Lung (tissue), 12 donors: ENCODE data around the gene MTNR1A. TPM values are rescaled to one million over a fixed set of nuclear protein-coding genes. Genes with fewer than 3 reads are reported as not detected.

Experiments
- ATAC-seq: fragments of 200-7000 bp; cut with Tn5 transposase; one replicate; pipeline ENCODE4 v1.9.1; 2020; ENCODE audit warnings: moderate number of reproducible peaks; ENCODE audit not compliant: insufficient read depth, low FRiP score
- DNase-seq, 3 donors: peaks; one replicate each; pipeline ENCODE4 v3.0.0-alpha.2; 2013 to 2017
- H3K27ac ChIP-seq, 2 donors: one replicate each; pipeline ENCODE4 v1.5.1; 2013; ENCODE audit warnings: mild to moderate bottlenecking in 2 of 2, moderate library complexity in 2 of 2, control low read depth in 1 of 2, inconsistent platforms in 1 of 2, low read depth in 1 of 2, low read length in 1 of 2
- H3K27me3 ChIP-seq, 3 donors: one replicate each; pipeline ENCODE4 v1.5.1; 2013; ENCODE audit warnings: low read length in 2 of 3; ENCODE audit not compliant: control insufficient read depth in 3 of 3, insufficient read depth in 3 of 3
- H3K36me3 ChIP-seq, 4 donors: one replicate each; pipeline ENCODE4 v1.5.1; 2013; ENCODE audit warnings: low read length in 4 of 4, mild to moderate bottlenecking in 1 of 4, moderate library complexity in 1 of 4; ENCODE audit not compliant: control insufficient read depth in 4 of 4, insufficient read depth in 4 of 4
- H3K4me1 ChIP-seq, 5 donors: one replicate each; pipeline ENCODE4 v1.5.1; 2013; ENCODE audit warnings: low read length in 5 of 5, mild to moderate bottlenecking in 2 of 5, moderate library complexity in 1 of 5; ENCODE audit not compliant: control insufficient read depth in 5 of 5, insufficient read depth in 5 of 5
- H3K4me3 ChIP-seq: one replicate; pipeline ENCODE4 v1.5.1; 2013; ENCODE audit warnings: mild to moderate bottlenecking, control low read depth, moderate library complexity
- H3K9ac ChIP-seq, 2 donors: one replicate each; pipeline ENCODE4 v1.5.1; 2013; ENCODE audit warnings: low read length in 2 of 2, control low read depth in 1 of 2; ENCODE audit not compliant: insufficient read depth in 1 of 2
- H3K9me3 ChIP-seq, 4 donors: one replicate each; pipeline ENCODE4 v1.5.1; 2013; ENCODE audit warnings: low read length in 3 of 4, mild to moderate bottlenecking in 1 of 4, moderate library complexity in 1 of 4; ENCODE audit not compliant: control insufficient read depth in 4 of 4, insufficient read depth in 3 of 4
- CTCF ChIP-seq: IDR thresholded peaks from 2 replicates; pipeline ENCODE4 v1.5.1; 2012; ENCODE audit warnings: mild to moderate bottlenecking; ENCODE audit errors: control extremely low read depth, extremely low read depth
- WGBS, 2 donors: extraction: QIAGEN DNeasy Blood & Tissue Kit; methylation state at CpG; one replicate each; pipeline ENCODE4 v1.1.7; 2013; 5-methylcytosine and 5-hydroxymethylcytosine counted together
- polyA plus RNA-seq, 2 donors: library from polyadenylated mRNA; stranded (reverse); fragments of 200-250 nt; gene quantifications; one replicate each; pipeline ENCODE4 v1.2.1, GENCODE V29; 2013
- total RNA-seq, 2 donors: library from RNA; depleted of rRNA in 1 of 2; stranded (reverse); fragments of >200 nt in 1 of 2; gene quantifications; one replicate each; pipeline ENCODE4 v1.2.1, GENCODE V29; 2014 to 2021
- donor health status: control.
- donor health status: control.
- donor health status: Bipolar disorder and iron deficiency.
- donor health status: healthy.
- donor health status: DM: yes; HTN: yes; CAD: no.

MTNR1A gene
- total and polyA plus RNA-seq, 4 donors: 0.16 to 0.51 TPM; not detected in 2

GRCh38 chr4:186543206-186543605, 12.2 kb downstream of the MTNR1A start:
- no peak for ATAC-seq
- WGBS, 2 donors: 91 to 95% methylated on average over 2 of the region's 2 CpGs
- no peaks in the 10 kb centered on the region for H3K36me3 ChIP-seq
- peaks cover 0 to 23% (median 3%) of the 10 kb centered on the region in 4 donors for H3K9me3 ChIP-seq
- no peaks in the 10 kb centered on the region for H3K4me1 ChIP-seq
- no peak overlapping the region for H3K4me3 ChIP-seq
- peaks cover 0 to under 1% (median 0%) of the 10 kb centered on the region in 3 donors for H3K27me3 ChIP-seq
- no peak for DNase-seq
- TF ChIP-seq CTCF: no peak
- H3K9ac ChIP-seq: no peak overlapping the region
- no peak overlapping the region for H3K27ac ChIP-seq

- Histone ChIP-seq H3K36me3 (no peaks in the 10 kb centered on the region), H3K9me3 (peaks cover 0 to 19% (median 3%) of the 10 kb centered on the region in 4 donors), H3K9ac (no peak overlapping the region), H3K27ac (no peak overlapping the region), H3K4me3 (no peak overlapping the region), H3K27me3 (peaks cover 0 to 2% (median 0%) of the 10 kb centered on the region in 3 donors), H3K4me1 (no peaks in the 10 kb centered on the region)
- no peak for TF ChIP-seq CTCF
- 90 to 94% methylated on average over 4 of the region's 4 CpGs for WGBS, 2 donors
- ATAC-seq (no peak), DNase-seq (no peak)
Measured at GRCh38 chr4:186541801-186542200, 13.6 kb downstream of the MTNR1A start.

- no peak overlapping the region for H3K27ac ChIP-seq
- H3K9ac ChIP-seq: no peak overlapping the region
- H3K4me1 ChIP-seq: no peaks in the 10 kb centered on the region
- DNase-seq (no peak), ATAC-seq (no peak)
- H3K4me3 ChIP-seq: no peak overlapping the region
- H3K27me3 ChIP-seq: peaks cover 0 to 2% (median 0%) of the 10 kb centered on the region in 3 donors
- no peak for TF ChIP-seq CTCF
- peaks cover 0 to 20% (median 0%) of the 10 kb centered on the region in 4 donors for H3K9me3 ChIP-seq
- WGBS, 2 donors: 79 to 84% methylated on average over 19 of the region's 19 CpGs
- H3K36me3 ChIP-seq: no peaks in the 10 kb centered on the region
Measured at GRCh38 chr4:186537843-186538521, 17.4 kb downstream of the MTNR1A start.

GRCh38 chr4:186536285-186536684, 19.1 kb downstream of the MTNR1A start:
- no peak for TF ChIP-seq CTCF
- DNase-seq: no peak
- no peaks in the 10 kb centered on the region for H3K36me3 ChIP-seq
- H3K4me1 ChIP-seq: no peaks in the 10 kb centered on the region
- no peak overlapping the region for H3K27ac ChIP-seq
- no peak for ATAC-seq
- WGBS, 2 donors: 81 to 82% methylated on average over 10 of the region's 10 CpGs
- H3K9ac ChIP-seq: no peak overlapping the region
- peaks cover 0 to 2% (median 0%) of the 10 kb centered on the region in 3 donors for H3K27me3 ChIP-seq
- peaks cover 0 to 17% (median 0%) of the 10 kb centered on the region in 4 donors for H3K9me3 ChIP-seq
- no peak overlapping the region for H3K4me3 ChIP-seq
